H1 (cell line): ENCODE measurements around the gene PET100.

Experiments used
- CTCF ChIP-seq, 3 experiments: IDR thresholded peaks; 1 replicate in 2 of 3; 2 replicates in 1 of 3; pipeline versions ENCODE4 v1.5.1 to v1.6.1; 2011; ENCODE audit warnings: low read length in 3 of 3, mild to moderate bottlenecking in 3 of 3, inconsistent platforms in 2 of 3, low read depth in 1 of 3, moderate library complexity in 1 of 3; ENCODE audit not compliant: insufficient read depth in 1 of 3; ENCODE audit errors: control extremely low read depth in 1 of 3
- JUN ChIP-seq: IDR thresholded peaks from 2 replicates; pipeline ENCODE4 v1.6.1; 2011; ENCODE audit warnings: low read depth, mild to moderate bottlenecking, improper control_type of control experiment, low read length
- MAFK ChIP-seq: IDR thresholded peaks from 2 replicates; pipeline ENCODE4 v1.6.1; 2012; ENCODE audit warnings: low read depth, mild to moderate bottlenecking, improper control_type of control experiment, low read length
- POLR2A ChIP-seq, 2 experiments: IDR thresholded peaks; 1 replicate in 1 of 2; 2 replicates in 1 of 2; pipeline ENCODE4 v1.6.1; 2011; ENCODE audit warnings: low read depth in 2 of 2, low read length in 2 of 2, mild to moderate bottlenecking in 2 of 2; ENCODE audit errors: control extremely low read depth in 1 of 2
- POLR2AphosphoS5 ChIP-seq: IDR thresholded peaks from 2 replicates; pipeline ENCODE4 v1.6.1; 2011; ENCODE audit warnings: low read depth, low read length
- TEAD4 ChIP-seq: IDR thresholded peaks from 2 replicates; pipeline ENCODE4 v1.6.1; 2012; ENCODE audit warnings: low read depth, low read length, inconsistent platforms, mixed read lengths

GRCh38 chr19:7605490-7606222, 23.9 kb upstream of the PET100 start:
- TF ChIP-seq POLR2AphosphoS5 (no peak), POLR2A (IDR thresholded peaks at IDR 0.05; ENCODE audit: control extremely low read depth in 1 of 2, low read depth in 2 of 2, low read length in 2 of 2) (no peak), CTCF (IDR thresholded peaks at IDR 0.05; ENCODE audit: control extremely low read depth in 1 of 3, insufficient read depth in 1 of 3, low read depth in 1 of 3, low read length in 3 of 3) (no peak), JUN (no peak), TEAD4 (no peak), MAFK (no peak)
